ENCODE data around the gene SH2D3A.

- TF ChIP-seq POLR2A (IDR thresholded peaks at IDR 0.05): no peak
- TF ChIP-seq, protein P1, sequence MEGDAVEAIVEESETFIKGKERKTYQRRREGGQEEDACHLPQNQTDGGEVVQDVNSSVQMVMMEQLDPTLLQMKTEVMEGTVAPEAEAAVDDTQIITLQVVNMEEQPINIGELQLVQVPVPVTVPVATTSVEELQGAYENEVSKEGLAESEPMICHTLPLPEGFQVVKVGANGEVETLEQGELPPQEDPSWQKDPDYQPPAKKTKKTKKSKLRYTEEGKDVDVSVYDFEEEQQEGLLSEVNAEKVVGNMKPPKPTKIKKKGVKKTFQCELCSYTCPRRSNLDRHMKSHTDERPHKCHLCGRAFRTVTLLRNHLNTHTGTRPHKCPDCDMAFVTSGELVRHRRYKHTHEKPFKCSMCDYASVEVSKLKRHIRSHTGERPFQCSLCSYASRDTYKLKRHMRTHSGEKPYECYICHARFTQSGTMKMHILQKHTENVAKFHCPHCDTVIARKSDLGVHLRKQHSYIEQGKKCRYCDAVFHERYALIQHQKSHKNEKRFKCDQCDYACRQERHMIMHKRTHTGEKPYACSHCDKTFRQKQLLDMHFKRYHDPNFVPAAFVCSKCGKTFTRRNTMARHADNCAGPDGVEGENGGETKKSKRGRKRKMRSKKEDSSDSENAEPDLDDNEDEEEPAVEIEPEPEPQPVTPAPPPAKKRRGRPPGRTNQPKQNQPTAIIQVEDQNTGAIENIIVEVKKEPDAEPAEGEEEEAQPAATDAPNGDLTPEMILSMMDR (IDR thresholded peaks at IDR 0.05): no peak
Observed at GRCh38 chr19:6779206-6779605, 12.0 kb upstream of the SH2D3A start.
